GM19351 (cell line): ENCODE measurements around the gene SOX21.

Experiments
- ATAC-seq: cut with Tn5 transposase; IDR thresholded peaks from one replicate; pipeline ENCODE4 v1.9.1; 2021; ENCODE audit warnings: mild to moderate bottlenecking, moderate library complexity; ENCODE audit not compliant: unreplicated experiment

Gene SOX21

DNA sequence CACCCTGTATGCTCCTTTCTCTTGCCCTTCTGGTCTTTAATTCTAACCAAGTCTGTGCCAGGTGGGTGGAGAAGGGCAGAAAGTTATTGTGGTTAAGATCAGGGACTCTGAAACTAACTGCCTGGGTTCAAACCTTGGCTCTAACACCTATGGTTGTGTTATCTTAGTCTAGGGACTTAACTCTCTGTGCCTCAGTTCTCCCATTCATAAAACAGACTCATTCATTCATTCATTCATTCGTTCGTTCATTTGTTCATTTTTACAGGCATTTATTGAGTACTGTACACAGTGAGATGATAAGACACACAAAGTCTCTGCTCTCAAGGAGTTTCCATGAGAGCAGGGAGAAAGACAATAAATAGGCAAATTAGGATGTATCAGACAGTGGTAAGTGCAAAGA lies 30.1 kb downstream of the SOX21 start:
- no peak for ATAC-seq

DNA sequence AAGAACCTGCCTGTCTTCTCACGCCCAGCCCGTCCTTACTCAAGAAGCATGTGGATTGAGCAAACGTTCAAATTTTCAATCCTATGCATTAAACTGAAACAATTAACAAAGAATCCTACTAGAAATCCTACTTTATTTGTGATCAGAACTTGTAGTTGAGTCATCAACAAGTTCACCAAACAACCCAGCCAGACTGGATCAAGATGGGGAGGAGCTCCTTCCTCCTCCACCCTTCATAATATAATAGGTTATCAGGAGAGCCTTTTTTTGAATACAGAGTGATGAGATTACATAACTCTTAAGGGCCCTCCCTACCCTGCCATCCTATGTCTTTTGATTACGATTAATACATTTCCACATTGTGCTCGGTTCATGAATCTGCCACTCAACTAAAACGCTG lies 32.7 kb downstream of the SOX21 start:
- no peak for ATAC-seq

DNA sequence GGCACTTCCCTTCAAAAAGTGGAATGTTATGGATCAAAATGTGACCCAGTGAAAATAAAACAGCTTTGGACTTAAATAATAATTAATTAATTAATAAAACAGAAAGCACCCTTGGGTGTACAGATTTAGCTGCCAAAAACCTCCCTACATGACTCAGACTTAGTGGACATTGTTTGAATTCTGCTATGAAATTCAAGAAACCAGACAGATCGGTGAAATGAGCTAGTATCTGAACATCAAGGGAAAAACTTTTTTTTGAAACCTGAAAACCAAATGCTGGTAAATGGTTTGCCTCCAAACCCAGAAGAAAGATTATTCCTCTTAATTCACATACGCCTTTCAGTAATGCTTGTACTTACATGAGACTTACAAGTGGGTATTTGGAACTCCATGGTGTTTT lies 33.5 kb downstream of the SOX21 start:
- ATAC-seq: no peak

DNA sequence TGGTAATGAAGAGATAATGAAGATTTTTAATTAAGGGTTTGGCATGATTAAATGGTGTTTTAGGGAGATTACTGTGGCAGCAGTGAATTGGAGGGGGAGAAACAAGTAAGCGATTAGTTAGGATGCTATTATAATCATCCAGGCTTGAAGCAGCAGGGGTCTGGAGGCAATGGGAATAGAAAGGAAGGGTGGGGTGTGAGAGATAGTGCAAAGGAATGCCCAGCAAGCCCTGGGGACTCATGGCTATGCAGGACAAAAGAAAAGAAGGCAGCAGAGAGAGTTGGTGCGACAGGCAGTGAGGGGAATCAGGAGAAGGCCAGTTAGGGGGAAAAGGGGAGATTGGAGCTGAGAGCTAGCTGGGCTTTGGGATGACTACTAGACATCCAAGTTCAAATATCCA lies 34.5 kb downstream of the SOX21 start:
- no peak for ATAC-seq

DNA sequence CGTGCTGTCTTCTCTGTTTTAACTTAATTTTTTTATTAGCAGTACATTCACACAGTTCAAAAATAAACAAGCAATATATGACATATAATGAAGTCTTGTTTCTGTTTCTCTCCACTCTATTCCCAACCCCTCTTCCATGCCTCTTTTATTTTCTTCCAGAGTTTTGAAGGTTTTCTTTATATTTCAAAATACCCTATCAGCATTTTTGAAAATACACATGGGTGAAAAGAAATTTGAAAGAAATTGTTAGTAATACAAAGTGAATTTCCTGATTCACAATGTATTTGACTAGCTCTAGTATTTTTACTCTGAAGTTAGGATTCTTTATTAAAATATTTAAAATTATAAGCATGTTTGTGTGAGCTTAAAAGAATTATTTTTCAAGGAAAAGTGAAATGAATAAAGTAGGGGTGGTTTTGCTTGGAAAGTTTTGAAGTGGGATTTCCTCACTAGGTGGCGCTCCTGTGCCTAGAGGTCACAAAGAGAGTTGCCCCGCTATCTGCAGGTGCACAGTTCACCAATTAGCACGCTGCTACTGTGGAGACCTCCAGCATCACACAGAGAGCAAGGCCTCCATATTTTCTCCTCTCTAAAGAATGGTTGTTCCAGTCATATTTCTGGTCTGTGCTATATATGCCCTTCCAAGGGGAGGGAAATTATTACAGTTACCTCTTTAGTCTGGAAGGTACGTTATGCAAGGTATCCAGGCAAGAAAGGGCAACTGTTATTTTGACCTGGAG lies 37.6 kb downstream of the SOX21 start:
- peak; percentile 91 for ATAC-seq

DNA sequence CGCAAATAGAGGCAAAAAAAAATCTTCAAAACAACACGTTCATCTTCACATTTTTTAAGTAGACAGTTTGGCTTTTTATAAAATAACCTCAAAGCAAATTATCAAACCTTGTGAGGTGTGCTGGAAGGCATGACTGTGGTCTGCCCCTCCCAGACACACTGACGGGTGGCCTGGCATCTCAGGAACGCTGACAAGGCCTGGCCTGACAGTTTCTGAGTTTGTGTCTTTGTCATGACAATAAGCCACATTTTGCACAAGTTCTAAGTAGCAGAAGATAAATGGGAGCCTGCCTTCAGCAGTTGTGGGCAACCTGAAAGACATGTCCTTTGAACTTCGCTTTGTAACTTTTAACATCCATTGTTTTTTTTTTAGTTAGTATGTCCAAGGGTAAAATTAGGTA lies 38.5 kb downstream of the SOX21 start:
- no peak for ATAC-seq

DNA sequence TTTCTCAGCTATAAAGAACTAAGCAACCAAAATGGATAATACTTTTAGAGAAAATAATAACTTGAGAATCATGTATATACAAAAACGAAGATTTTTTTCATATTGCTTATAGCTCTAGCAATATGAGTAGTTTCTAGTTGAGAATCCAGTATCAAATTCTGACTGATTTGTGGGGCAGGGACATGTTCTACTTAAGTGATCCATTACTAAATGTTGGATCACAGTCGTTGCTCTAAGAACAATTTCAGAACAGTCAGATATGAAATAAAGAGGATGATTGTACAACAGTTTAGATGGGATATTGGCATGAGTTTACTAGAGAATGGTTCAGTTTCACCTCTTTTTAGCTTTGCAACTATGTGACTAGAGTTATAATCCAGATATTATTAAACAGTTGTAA lies 39.9 kb downstream of the SOX21 start:
- no peak for ATAC-seq

DNA sequence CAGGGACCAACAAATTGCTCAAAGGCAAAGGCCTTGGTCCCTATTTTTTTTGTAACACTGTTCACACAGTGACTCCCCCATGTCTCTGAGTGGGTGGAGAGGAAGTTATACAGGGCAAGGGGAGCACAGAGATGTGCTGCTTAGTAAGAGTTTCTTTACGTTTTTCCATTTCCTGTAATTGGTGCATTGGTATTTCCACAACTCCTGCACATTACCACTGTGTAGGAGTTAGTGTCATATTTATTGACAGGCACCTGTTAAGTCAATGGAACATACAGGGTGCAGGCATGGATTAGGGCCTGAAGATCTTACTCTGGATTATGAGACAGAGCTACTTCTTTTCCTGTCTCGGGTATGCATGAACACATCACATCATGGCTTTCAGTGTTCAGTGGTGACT lies 45.2 kb downstream of the SOX21 start:
- peak; percentile 83 for ATAC-seq

DNA sequence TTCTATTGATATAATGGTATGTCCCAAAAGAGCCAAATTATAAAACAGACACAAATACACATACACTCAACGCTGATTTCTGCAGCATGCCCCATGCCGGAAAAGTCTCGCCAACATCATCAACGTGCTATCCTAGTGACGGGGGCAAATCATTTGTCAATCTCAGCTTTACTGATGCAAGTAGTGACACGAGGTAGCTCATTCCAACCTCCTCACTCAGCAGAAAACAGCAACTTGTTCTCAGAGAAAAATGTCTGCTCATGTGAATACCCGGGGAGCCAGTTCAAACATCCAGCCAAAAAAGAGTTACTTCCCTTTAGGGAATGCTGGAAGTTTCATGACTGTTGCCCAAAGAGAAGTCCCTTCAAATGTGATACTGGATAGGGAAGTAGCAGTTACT lies 46.3 kb downstream of the SOX21 start:
- no peak for ATAC-seq

DNA sequence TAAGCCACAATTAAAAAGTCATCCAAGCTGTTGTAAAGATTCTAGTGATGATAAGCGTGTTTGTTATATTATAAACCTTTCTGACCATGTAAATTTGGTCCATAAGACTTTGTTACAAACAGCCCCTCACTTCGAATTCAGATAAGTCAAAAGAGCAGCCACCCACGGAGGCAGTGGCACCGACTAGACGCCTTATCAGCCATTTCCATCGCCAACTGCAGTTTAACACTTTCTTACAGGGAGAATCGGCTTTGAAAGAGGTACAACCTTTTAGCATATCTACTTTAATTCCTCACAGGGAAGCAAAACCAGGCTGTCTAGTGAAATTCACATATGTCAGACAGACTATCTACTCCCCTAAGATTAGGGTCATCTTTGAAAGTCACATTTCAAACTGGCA lies 47.5 kb downstream of the SOX21 start:
- no peak for ATAC-seq

DNA sequence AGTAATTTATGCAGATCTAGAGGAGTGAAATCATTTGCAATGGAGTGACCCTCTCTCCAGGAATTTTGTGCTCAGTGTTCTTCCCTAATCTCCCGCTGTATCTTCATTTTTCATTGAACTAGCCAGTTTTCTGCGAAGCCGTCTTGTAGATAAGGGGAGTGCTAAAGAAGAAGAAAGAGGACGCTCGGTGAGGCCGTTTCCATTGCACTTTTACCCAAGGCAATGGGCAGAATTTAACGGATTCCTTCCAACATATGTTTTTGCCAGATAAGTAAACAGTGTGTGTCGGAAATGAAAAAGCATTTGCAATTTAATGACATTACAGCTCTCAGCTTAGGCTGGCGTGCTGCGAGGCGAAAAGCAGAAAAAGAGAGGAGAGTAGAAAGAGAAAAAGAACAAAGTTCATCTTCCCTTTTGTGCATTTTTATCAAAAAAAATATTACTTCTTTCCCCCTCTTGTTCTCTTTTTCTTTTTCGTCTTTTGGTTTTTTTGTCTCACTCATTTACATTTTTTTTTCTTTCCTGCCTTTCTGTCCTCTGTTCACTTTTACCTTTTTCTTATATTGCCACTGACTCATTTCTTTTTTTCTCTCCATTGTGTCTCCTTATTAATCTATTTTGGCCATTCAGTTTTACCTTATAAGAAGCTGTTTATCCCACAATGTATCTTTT lies 49.9 kb downstream of the SOX21 start:
- ATAC-seq: no peak

DNA sequence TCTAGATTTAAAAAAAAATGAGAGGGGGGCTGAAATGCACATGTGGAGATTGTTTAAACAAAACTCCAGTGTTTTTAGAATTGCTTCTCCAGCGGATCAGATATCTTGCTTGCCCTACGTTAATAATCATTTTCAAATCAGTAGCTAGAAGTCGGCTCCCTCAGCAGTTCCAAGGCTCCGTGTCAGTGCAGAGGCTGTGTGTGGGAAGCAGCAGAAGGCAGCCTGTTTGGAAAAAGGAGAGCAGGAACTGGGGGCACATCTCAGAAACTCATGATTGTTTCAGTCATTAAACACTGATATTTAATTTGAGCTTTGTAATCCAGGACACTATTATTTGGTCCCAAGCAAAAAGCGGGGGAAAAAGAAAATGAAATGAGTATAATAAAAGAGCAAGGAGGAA lies 50.9 kb downstream of the SOX21 start:
- ATAC-seq: no peak

DNA sequence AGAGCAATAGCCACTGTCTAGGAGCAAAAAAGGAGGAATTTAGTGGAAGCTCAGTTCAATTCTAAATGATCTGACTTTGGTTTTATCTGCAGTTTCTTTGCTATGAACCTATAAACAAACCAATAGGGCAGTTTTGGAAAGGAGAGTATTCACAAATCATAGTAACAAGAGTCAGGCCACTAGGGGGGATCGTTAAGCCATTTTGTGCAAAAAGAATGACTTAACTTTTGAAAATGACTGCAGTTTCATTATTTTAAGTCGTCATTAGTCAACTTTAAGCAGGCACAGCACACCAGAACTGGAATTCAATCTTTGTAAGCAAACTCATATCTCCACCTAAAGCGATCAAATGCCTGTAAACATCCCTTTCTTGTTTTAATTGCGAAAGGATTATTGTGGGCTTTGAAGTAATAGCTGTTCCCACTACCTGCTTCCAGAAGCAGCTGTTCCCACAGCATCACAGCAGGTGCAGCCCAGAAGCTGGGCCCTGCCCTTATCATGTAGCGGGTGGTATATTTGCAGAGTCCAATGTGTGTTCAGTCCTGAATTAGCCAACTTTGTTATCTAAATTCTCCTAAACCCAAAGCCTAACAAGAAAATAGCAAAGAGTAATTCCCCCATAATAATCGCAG lies 51.5 kb downstream of the SOX21 start:
- peak; percentile 37 for ATAC-seq
